Neural progenitor cell (in vitro differentiated cells): ENCODE data around the gene ADAM17. TPM values are rescaled to one million over a fixed set of nuclear protein-coding genes. Genes with fewer than 3 reads are reported as not detected.

ENCODE experiments used
- DNase-seq: peaks from one replicate; pipeline ENCODE4 v3.0.0-alpha.2; 2016; ENCODE audit warnings: low spot score
- H2AFZ ChIP-seq: fragments of 200-600 bp; sonication (generic); replicated peaks from 2 replicates; pipeline ENCODE4 v1.6.1; 2016; ENCODE audit warnings: antibody characterized with exemption
- H3F3A ChIP-seq: fragments of 200-600 bp; sonication (generic); 2 replicates; pipeline ENCODE4 v1.6.1; 2016; ENCODE audit warnings: antibody characterized with exemption, low read depth
- H3K27ac ChIP-seq: fragments of 200-600 bp; sonication (generic); 2 replicates; pipeline ENCODE4 v1.5.1; 2016; ENCODE audit warnings: mild to moderate bottlenecking
- H3K27me3 ChIP-seq: fragments of 200-600 bp; sonication (generic); 2 replicates; pipeline ENCODE4 v1.6.1; 2016; ENCODE audit warnings: mild to moderate bottlenecking, moderate library complexity
- H3K36me3 ChIP-seq: fragments of 200-600 bp; sonication (generic); 2 replicates; pipeline ENCODE4 v1.5.1; 2016
- H3K4me1 ChIP-seq: fragments of 200-600 bp; sonication (generic); 2 replicates; pipeline ENCODE4 v1.6.1; 2016; ENCODE audit warnings: mixed run types
- H3K4me2 ChIP-seq: fragments of 200-600 bp; sonication (generic); 2 replicates; pipeline ENCODE4 v1.6.1; 2016
- H3K4me3 ChIP-seq: fragments of 200-600 bp; sonication (generic); 2 replicates; pipeline ENCODE4 v1.5.1; 2016
- H3K79me2 ChIP-seq: fragments of 200-600 bp; sonication (generic); 2 replicates; pipeline ENCODE4 v1.6.1; 2016; ENCODE audit warnings: low read depth
- H3K9ac ChIP-seq: fragments of 200-600 bp; sonication (generic); 2 replicates; pipeline ENCODE4 v1.6.1; 2016
- H3K9me3 ChIP-seq: fragments of 200-600 bp; sonication (generic); 2 replicates; pipeline ENCODE4 v1.5.1; 2016; ENCODE audit warnings: low read depth
- H4K20me1 ChIP-seq: fragments of 200-600 bp; sonication (generic); 2 replicates; pipeline ENCODE4 v1.6.1; 2016; ENCODE audit warnings: low read depth
- H3K27ac Mint-ChIP-seq: 3 replicates; pipeline ENCODE4 v1.8.0; 2021; ENCODE audit warnings: mixed read lengths
- H3K27me3 Mint-ChIP-seq: 2 replicates; pipeline ENCODE4 v1.8.0; 2022; ENCODE audit warnings: low read depth, mild to moderate bottlenecking, inconsistent platforms, moderate library complexity, mixed read lengths; ENCODE audit not compliant: insufficient read depth
- H3K36me3 Mint-ChIP-seq: 3 replicates; pipeline ENCODE4 v1.8.0; 2021; ENCODE audit warnings: mixed read lengths
- H3K4me1 Mint-ChIP-seq: 3 replicates; pipeline ENCODE4 v1.8.0; 2021; ENCODE audit warnings: mixed read lengths
- H3K4me3 Mint-ChIP-seq: 3 replicates; pipeline ENCODE4 v1.8.0; 2021; ENCODE audit warnings: mild to moderate bottlenecking, moderate library complexity, mixed read lengths
- H3K9me3 Mint-ChIP-seq: 3 replicates; pipeline ENCODE4 v1.8.0; 2020; ENCODE audit warnings: mixed read lengths
- CTCF ChIP-seq: fragments of 200-600 bp; sonication (generic); IDR thresholded peaks from 2 replicates; pipeline ENCODE4 v1.5.1; 2017; ENCODE audit warnings: antibody characterized with exemption, mild to moderate bottlenecking
- EZH2 ChIP-seq: fragments of 200-600 bp; sonication (generic); IDR thresholded peaks from 2 replicates; pipeline ENCODE4 v1.6.1; 2017; ENCODE audit warnings: antibody characterized with exemption, mild to moderate bottlenecking, moderate library complexity
- EZH2phosphoT487 ChIP-seq: fragments of 200-600 bp; sonication (generic); IDR thresholded peaks from 2 replicates; pipeline ENCODE4 v1.6.1; 2017; ENCODE audit warnings: antibody characterized with exemption
- total RNA-seq: library from RNA; depleted of rRNA; stranded (reverse); fragments of >200 nt; gene quantifications from 2 replicates; pipeline ENCODE4 v1.2.3, GENCODE V29; 2015; ENCODE audit warnings: low replicate concordance

The ADAM17 gene
- total RNA-seq, 1 donor from 2014 or later = 72.1 TPM

DNA sequence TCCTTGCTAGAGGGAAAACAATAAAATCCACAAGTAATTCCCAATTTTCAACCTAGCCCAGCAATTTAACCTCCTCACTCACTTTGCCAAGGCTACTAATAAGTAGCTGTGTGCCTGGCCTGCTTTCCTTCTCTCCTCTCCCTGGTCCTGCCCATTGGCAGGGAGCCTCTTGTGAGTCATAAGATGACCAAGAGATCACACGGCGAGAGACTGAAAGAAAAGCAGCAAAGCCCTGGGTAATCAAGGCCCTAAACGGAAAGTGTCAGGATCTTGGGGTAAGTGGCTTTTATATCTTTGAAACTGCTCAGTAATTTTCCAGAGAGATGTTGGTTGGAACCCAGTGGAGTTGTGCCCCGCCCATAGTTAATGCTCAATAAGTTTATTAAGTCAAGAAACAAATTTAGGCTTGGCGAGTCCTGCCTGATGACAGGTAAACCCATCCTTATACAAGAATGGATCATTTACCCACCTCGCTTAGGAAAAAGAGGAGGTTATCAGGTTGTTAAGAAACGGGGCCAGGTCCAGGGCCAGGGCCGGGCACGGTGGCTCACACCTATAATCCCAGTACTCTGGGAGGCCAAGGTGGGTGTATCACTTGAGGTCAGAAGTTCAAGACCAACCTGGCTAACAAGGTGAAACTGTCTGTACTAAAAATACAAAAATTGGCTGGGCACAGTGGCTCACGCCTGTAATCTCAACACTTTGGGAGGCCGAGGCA is 10.0 kb upstream of the ADAM17 start:
- Histone ChIP-seq H4K20me1 (no peaks in the 10 kb centered on the region), H3K36me3 (no peaks in the 10 kb centered on the region), H3K9me3 (no peaks in the 10 kb centered on the region), H3K4me3 (no peak overlapping the region), H3K9ac (no peak overlapping the region), H3K27me3 (no peaks in the 10 kb centered on the region), H3F3A (no peaks in the 10 kb centered on the region), H3K4me1 (no peaks in the 10 kb centered on the region), H3K79me2 (no peaks in the 10 kb centered on the region), H3K4me2 (no peak overlapping the region), H2AFZ (no peak overlapping the region), H3K27ac (no peak overlapping the region)
- Mint-ChIP-seq H3K4me1 (no peaks in the 10 kb centered on the region), H3K4me3 (no peak overlapping the region), H3K36me3 (no peaks in the 10 kb centered on the region), H3K27ac (no peak overlapping the region), H3K9me3 (no peaks in the 10 kb centered on the region), H3K27me3 (no peaks in the 10 kb centered on the region)
- TF ChIP-seq CTCF (no peak), EZH2 (no peak), EZH2phosphoT487 (no peak)
- DNase-seq = no peak

DNA sequence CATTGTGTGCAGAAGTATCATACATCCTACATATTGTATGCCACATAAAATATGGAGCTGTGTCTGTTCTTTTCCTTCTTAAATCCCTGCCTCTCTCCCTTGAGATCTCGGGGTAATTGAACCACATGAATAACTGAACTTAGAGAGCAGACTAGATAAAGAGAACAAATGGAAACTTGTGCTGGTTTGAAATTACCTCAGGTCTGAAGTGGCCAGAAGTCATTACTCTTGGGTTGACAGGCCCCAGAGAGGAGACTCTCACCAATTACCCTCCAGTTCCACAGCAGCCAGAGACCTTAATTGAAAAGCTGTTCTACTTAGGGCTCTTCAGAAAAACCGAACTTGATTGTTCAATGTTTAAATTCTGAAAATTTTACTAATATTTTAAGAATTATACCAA is 5.0 kb upstream of the ADAM17 start:
- Mint-ChIP-seq H3K9me3 (no peaks in the 10 kb centered on the region), H3K4me3 (no peak overlapping the region), H3K27ac (no peak overlapping the region), H3K4me1 (peaks cover 9% of the 10 kb centered on the region), H3K27me3 (no peaks in the 10 kb centered on the region), H3K36me3 (peaks cover 6% of the 10 kb centered on the region)
- Histone ChIP-seq H3K79me2 (peaks cover 22% of the 10 kb centered on the region), H3K4me2 (no peak overlapping the region), H2AFZ (no peak overlapping the region), H3K9ac (no peak overlapping the region), H3K36me3 (no peaks in the 10 kb centered on the region), H3F3A (peaks cover 20% of the 10 kb centered on the region), H3K27ac (no peak overlapping the region), H4K20me1 (no peaks in the 10 kb centered on the region), H3K9me3 (no peaks in the 10 kb centered on the region), H3K27me3 (no peaks in the 10 kb centered on the region), H3K4me3 (no peak overlapping the region), H3K4me1 (peaks cover 5% of the 10 kb centered on the region)
- DNase-seq = no peak
- no peak for TF ChIP-seq CTCF
- TF ChIP-seq EZH2 = no peak
- no peak for TF ChIP-seq EZH2phosphoT487

DNA sequence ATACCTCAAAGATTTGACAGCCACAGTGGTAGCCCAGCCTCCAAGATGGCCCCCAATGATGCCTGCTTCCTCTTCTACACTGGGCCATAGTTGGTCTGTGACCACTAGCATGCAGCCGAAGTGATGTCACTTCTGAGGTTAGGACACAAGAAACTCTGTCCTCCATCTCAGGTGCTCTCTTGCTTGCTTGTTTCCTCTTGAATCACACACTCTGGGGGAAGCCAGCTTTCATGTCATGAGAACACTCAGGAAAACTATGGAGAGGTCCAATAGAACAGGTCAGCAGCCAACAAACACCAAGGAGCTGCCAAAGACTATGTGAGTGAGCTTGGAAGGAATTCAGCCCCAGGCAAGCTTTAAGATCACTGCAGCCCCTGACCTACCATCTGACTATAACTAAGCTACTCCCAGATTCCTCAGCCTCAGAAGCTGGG is 3.3 kb upstream of the ADAM17 start:
- Histone ChIP-seq H3K4me3 (no peak overlapping the region), H3K27ac (no peak overlapping the region), H3K4me2 (no peak overlapping the region), H3K9me3 (no peaks in the 10 kb centered on the region), H3F3A (peaks cover 36% of the 10 kb centered on the region), H3K79me2 (peaks cover 32% of the 10 kb centered on the region), H3K36me3 (no peaks in the 10 kb centered on the region), H3K9ac (no peak overlapping the region), H3K4me1 (peaks cover 11% of the 10 kb centered on the region), H3K27me3 (no peaks in the 10 kb centered on the region), H2AFZ (no peak overlapping the region), H4K20me1 (peaks cover 3% of the 10 kb centered on the region)
- H3K9me3 Mint-ChIP-seq = no peaks in the 10 kb centered on the region
- peaks cover 6% of the 10 kb centered on the region for H3K36me3 Mint-ChIP-seq
- peak overlapping the region; percentile 39 for H3K4me3 Mint-ChIP-seq
- H3K27ac Mint-ChIP-seq = no peak overlapping the region
- no peaks in the 10 kb centered on the region for H3K27me3 Mint-ChIP-seq
- DNase-seq = no peak
- H3K4me1 Mint-ChIP-seq = peaks cover 21% of the 10 kb centered on the region
- TF ChIP-seq EZH2 (no peak), EZH2phosphoT487 (no peak), CTCF (no peak)
